ENCODE results near the gene PKHD1.

- no peak for TF ChIP-seq CTCF (IDR thresholded peaks at IDR 0.05; ENCODE audit: low read depth, low read length)
- TF ChIP-seq POLR2A (IDR thresholded peaks at IDR 0.05; ENCODE audit: extremely low read depth, insufficient read length) = no peak
- TF ChIP-seq MAX (IDR thresholded peaks at IDR 0.05; ENCODE audit: low read depth, low read length) = no peak
- TF ChIP-seq MYC (IDR thresholded peaks at IDR 0.05; ENCODE audit: low read depth, low read length) = no peak
Measured at GRCh38 chr6:51857134-51857533, 230.3 kb downstream of the PKHD1 start.
